Keratinocyte (primary cell): ENCODE measurements around the gene GALNT13. TPM values are rescaled to one million over a fixed set of nuclear protein-coding genes. Genes with fewer than 3 reads are reported as not detected.

Source experiments
- DNase-seq: peaks from one replicate; pipeline ENCODE4 v3.0.0-alpha.2; 2011; ENCODE audit warnings: low read depth, missing footprints, low spot score
- FAIRE-seq: peaks from 2 replicates; lab custom pipeline; 2011; peaks lifted over from hg19 to GRCh38; lab: Jason Lieb, UNC
- H2AFZ ChIP-seq: 2 replicates; pipeline ENCODE4 v1.6.0; 2012; ENCODE audit warnings: low read length, control low read depth, inconsistent platforms; ENCODE audit not compliant: control insufficient read depth
- H3K27ac ChIP-seq: 2 replicates; pipeline ENCODE4 v1.5.1; 2011; ENCODE audit warnings: low read length; ENCODE audit not compliant: control insufficient read depth, insufficient read depth
- H3K27me3 ChIP-seq: 3 replicates; pipeline ENCODE4 v1.6.0; 2011; ENCODE audit warnings: low read length; ENCODE audit not compliant: control insufficient read depth, insufficient read depth; ENCODE audit errors: extremely low read depth
- H3K36me3 ChIP-seq, 2 experiments: 2 replicates in 1 of 2; 3 replicates in 1 of 2; pipeline ENCODE4 v1.5.1; 2011; ENCODE audit warnings: low read length in 2 of 2, mild to moderate bottlenecking in 1 of 2; ENCODE audit not compliant: control insufficient read depth in 2 of 2, insufficient read depth in 2 of 2; ENCODE audit errors: extremely low read depth in 1 of 2
- H3K4me1 ChIP-seq: 3 replicates; pipeline ENCODE4 v1.5.1; 2011; ENCODE audit warnings: low read length; ENCODE audit not compliant: control insufficient read depth, insufficient read depth; ENCODE audit errors: extremely low read depth
- H3K4me2 ChIP-seq: 3 replicates; pipeline ENCODE4 v1.6.0; 2011; ENCODE audit warnings: low read depth, low read length; ENCODE audit not compliant: control insufficient read depth, insufficient read depth; ENCODE audit errors: extremely low read depth
- H3K4me3 ChIP-seq, 3 experiments: fragments of 200-600 bp in 1 of 3; sonication (generic) in 1 of 3; 2 replicates in 2 of 3; 3 replicates in 1 of 3; pipeline ENCODE4 v1.5.1; 2011 to 2016; ENCODE audit warnings: low read length in 3 of 3, mild to moderate bottlenecking in 3 of 3, control low read depth in 2 of 3, inconsistent platforms in 1 of 3, low read depth in 1 of 3, mixed read lengths in 1 of 3, mixed run types in 1 of 3, moderate library complexity in 1 of 3; ENCODE audit not compliant: control insufficient read depth in 2 of 3, insufficient read depth in 2 of 3; ENCODE audit errors: extremely low read depth in 1 of 3
- H3K79me2 ChIP-seq: 2 replicates; pipeline ENCODE4 v1.6.0; 2012; ENCODE audit warnings: low read length; ENCODE audit not compliant: control insufficient read depth, insufficient read depth
- H3K9ac ChIP-seq: 3 replicates; pipeline ENCODE4 v1.6.0; 2011; ENCODE audit warnings: low read length; ENCODE audit not compliant: control insufficient read depth, insufficient read depth; ENCODE audit errors: extremely low read depth
- H3K9me1 ChIP-seq: 3 replicates; pipeline ENCODE4 v1.6.0; 2011; ENCODE audit warnings: low read length; ENCODE audit not compliant: control insufficient read depth, insufficient read depth; ENCODE audit errors: extremely low read depth
- H3K9me3 ChIP-seq: 2 replicates; pipeline ENCODE4 v1.5.1; 2012; ENCODE audit warnings: low read depth, low read length; ENCODE audit not compliant: control insufficient read depth
- H4K20me1 ChIP-seq: 3 replicates; pipeline ENCODE4 v1.6.0; 2011; ENCODE audit warnings: low read length; ENCODE audit not compliant: control insufficient read depth, insufficient read depth; ENCODE audit errors: extremely low read depth
- EZH2 ChIP-seq: IDR thresholded peaks from one replicate; pipeline ENCODE4 v1.6.1; 2012; ENCODE audit warnings: inconsistent platforms, mild to moderate bottlenecking, low read length, moderate library complexity
- dilution Hi-C: fragments of 300-500 bp; cut with MboI; formaldehyde crosslinking; loops from one replicate; pipeline ENCODE4 v1.7.0; 2020; ENCODE audit warnings: low sequenced_read_pairs; ENCODE audit not compliant: extremely low pct_ligation_motif_present
- polyA plus RNA-seq, 5 experiments: library from polyadenylated mRNA; depleted of rRNA in 3 of 5; stranded (reverse) in 3 of 5; stranded (forward) in 1 of 5; unstranded in 1 of 5; fragments of >200 nt; gene quantifications; 1 replicate in 1 of 5; 2 replicates in 3 of 5; 3 replicates in 1 of 5; pipeline versions ENCODE4 v1.2.1 to v1.2.3, GENCODE V29; 2011 to 2012; ENCODE audit warnings: missing spikeins in 2 of 5, low read depth in 1 of 5, low replicate concordance in 1 of 5
- TF ChIP-seq, protein P1 (sequence below), 3 experiments: IDR thresholded peaks in 1 of 3; conservative IDR thresholded peaks in 1 of 3; optimal IDR thresholded peaks in 1 of 3; 2 replicates in 2 of 3; 3 replicates in 1 of 3; pipeline versions ENCODE3 to v1.5.1; 2011; ENCODE audit warnings: low read length in 3 of 3, mild to moderate bottlenecking in 3 of 3, moderate library complexity in 2 of 3, control low read depth in 1 of 3, inconsistent platforms in 1 of 3; ENCODE audit not compliant: insufficient read depth in 2 of 3; ENCODE audit errors: extremely low read depth in 1 of 3

The GALNT13 gene
- polyA plus RNA-seq, 1 donor (not counting 4 experiments of a cell fraction or from before 2014, with no cell fraction given) = not detected

DNA sequence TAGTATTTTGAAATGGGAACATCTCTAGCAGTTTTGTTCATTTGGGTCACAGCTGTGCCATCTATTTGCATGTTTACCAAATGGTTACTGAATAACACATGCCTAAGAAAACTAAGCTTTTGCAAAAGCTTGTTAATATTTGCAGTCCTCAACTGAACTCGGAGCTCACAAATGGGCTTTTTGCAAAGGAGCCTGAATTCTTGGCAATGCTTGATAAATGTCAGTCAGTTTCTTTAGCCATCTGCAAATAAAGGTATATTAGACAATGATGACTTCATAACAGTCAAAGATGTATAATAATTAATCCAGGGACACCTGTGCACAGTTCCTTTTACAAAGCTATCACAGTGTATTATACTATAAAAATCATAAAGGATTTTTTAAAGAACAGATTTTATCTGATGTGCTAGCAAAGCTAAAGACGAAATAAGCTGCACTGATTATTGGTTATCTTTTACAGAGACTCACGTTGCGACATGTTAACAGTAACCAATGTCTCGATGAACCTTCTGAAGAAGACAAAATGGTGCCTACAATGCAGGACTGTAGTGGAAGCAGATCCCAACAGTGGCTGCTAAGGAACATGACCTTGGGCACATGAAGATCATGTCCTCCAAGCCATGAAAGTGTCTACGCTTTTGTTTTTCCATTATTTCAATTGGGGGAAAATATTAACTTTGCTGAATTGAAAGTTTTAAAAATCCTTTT is 578.4 kb downstream of the GALNT13 start:
- no peaks in the 10 kb centered on the region for H3K27me3 ChIP-seq
- dilution Hi-C loops = no loop called here
- H3K9ac ChIP-seq = no peak overlapping the region
- H2AFZ ChIP-seq = no peak overlapping the region
- no peak for FAIRE-seq
- H3K27ac ChIP-seq = no peak overlapping the region
- H3K4me3 ChIP-seq = no peak overlapping the region
- H4K20me1 ChIP-seq = no peaks in the 10 kb centered on the region
- H3K9me3 ChIP-seq = no peaks in the 10 kb centered on the region
- H3K4me2 ChIP-seq = no peak overlapping the region
- TF ChIP-seq, protein P1, sequence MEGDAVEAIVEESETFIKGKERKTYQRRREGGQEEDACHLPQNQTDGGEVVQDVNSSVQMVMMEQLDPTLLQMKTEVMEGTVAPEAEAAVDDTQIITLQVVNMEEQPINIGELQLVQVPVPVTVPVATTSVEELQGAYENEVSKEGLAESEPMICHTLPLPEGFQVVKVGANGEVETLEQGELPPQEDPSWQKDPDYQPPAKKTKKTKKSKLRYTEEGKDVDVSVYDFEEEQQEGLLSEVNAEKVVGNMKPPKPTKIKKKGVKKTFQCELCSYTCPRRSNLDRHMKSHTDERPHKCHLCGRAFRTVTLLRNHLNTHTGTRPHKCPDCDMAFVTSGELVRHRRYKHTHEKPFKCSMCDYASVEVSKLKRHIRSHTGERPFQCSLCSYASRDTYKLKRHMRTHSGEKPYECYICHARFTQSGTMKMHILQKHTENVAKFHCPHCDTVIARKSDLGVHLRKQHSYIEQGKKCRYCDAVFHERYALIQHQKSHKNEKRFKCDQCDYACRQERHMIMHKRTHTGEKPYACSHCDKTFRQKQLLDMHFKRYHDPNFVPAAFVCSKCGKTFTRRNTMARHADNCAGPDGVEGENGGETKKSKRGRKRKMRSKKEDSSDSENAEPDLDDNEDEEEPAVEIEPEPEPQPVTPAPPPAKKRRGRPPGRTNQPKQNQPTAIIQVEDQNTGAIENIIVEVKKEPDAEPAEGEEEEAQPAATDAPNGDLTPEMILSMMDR (optimal IDR thresholded peaks at IDR 0.05 in 1 of 3, IDR thresholded peaks at IDR 0.05 in 1 of 3, conservative IDR thresholded peaks at IDR 0.05 in 1 of 3; ENCODE audit: extremely low read depth in 1 of 3, insufficient read depth in 2 of 3, low read length in 3 of 3) = no peak
- TF ChIP-seq EZH2 = no peak
- H3K4me1 ChIP-seq = no peaks in the 10 kb centered on the region
- H3K9me1 ChIP-seq = no peaks in the 10 kb centered on the region
- no peaks in the 10 kb centered on the region for H3K36me3 ChIP-seq
- DNase-seq = no peak
- no peaks in the 10 kb centered on the region for H3K79me2 ChIP-seq

DNA sequence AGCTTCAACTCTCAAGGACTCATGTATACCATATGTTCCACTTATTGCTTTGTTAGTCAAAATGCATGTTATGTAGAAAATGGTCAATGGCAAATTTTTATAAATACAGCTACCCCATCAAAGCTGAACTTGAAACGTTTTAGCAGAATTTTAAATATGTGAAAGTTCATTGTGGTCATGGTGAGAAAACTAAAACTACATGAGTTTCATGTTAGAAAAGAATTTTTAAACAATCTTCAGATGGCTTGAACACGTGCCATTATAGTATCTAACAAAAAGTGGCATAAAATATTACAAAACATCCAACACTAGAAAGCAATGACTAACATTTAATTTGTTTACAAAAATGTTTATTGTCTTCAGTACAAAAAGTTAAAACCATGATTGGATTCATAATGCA is 580.7 kb downstream of the GALNT13 start:
- no peak overlapping the region for H3K4me3 ChIP-seq
- H3K27ac ChIP-seq = no peak overlapping the region
- H3K9ac ChIP-seq = no peak overlapping the region
- FAIRE-seq = no peak
- no peaks in the 10 kb centered on the region for H3K36me3 ChIP-seq
- H2AFZ ChIP-seq = no peak overlapping the region
- no peaks in the 10 kb centered on the region for H3K27me3 ChIP-seq
- dilution Hi-C loops = no loop called here
- H3K79me2 ChIP-seq = no peaks in the 10 kb centered on the region
- no peaks in the 10 kb centered on the region for H4K20me1 ChIP-seq
- no peak for DNase-seq
- no peaks in the 10 kb centered on the region for H3K9me1 ChIP-seq
- TF ChIP-seq EZH2 = no peak
- TF ChIP-seq, protein P1 (optimal IDR thresholded peaks at IDR 0.05 in 1 of 3, IDR thresholded peaks at IDR 0.05 in 1 of 3, conservative IDR thresholded peaks at IDR 0.05 in 1 of 3; ENCODE audit: extremely low read depth in 1 of 3, insufficient read depth in 2 of 3, low read length in 3 of 3) = no peak
- H3K9me3 ChIP-seq = no peaks in the 10 kb centered on the region
- H3K4me2 ChIP-seq = no peak overlapping the region
- no peaks in the 10 kb centered on the region for H3K4me1 ChIP-seq
